NCI-H2196 treated with DMSO at 0.1 percent for 48 hours (cell line): ENCODE results near the gene ARG1.
"Not testable (repeated sequence)": the region's sequence is repeated elsewhere in the genome, so short reads cannot be mapped to it uniquely, and the experiment has no call there.

Source experiments
- DNase-seq: peaks from one replicate; lab custom pipeline; 2025; ENCODE audit not compliant: unreplicated experiment; lab: John Stamatoyannopoulos, UW

Gene ARG1

DNA sequence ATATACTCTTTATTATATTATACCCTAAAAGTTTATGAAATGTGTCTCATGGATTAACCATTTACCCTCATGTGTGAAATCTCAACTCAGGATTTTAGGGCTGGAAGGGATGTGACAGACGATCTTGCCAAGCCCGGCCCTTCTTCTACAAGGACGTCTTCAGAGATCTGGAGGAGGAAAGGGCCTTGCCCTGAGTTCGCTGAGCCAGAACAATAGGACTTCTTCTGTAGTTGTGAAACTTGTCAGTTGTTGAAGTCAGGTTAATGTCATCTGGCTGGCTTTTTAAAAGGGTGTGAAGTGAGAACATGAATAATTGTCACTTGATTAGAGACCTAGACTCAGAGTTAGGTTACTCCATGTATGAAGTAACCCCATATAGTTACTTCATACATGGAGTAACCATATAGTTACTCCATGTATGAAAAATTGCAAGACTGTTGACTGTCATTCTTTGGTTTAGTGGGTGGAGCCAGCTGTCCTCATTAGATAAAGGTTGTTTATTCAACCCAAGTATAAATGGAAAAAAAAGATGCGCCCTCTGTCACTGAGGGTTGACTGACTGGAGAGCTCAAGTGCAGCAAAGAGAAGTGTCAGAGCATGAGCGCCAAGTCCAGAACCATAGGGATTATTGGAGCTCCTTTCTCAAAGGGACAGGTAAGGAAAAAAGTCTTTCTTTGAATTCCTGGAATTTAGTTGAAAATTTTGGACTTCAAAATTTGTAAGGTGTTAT is at the start of gene ARG1:
Gene ARG1 (plus strand): TSS at position 541 of the 730 bp plus-strand sequence. CDS start 57 bp downstream, at position 598.
- DNase-seq, result no peak

DNA sequence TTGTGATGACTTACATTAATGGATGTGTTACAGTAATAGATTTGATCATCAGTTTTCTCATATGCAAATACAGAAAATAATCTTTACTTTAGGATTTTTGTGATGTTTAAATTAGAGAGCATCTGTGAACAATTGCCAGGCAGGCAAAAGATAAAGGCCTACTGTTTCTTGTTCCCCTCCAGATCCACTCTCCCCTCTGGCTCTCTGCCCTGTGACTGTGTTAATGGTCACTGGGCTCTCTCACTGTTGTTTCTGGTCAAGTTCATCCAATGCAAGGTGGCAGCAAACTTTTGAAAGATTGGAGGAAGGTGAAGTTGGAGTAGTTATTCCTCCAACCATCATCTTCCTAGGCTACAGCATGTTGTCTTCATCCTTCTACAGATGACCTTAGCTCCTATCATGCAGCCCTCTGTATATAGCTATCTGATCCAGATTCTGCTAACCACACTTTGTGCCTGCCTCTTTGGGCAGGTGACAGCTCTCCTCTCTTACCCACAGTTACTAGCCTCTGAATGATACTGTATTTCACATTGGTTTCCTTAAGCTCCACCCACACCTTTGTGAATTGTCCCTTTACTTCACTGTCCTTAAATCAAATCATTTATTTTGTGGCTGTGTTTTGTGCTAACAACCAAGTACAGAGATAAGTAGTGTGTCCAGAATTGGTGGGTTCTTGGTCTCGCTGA is 48.9 kb upstream of the ARG1 start:
- no peak for DNase-seq

DNA sequence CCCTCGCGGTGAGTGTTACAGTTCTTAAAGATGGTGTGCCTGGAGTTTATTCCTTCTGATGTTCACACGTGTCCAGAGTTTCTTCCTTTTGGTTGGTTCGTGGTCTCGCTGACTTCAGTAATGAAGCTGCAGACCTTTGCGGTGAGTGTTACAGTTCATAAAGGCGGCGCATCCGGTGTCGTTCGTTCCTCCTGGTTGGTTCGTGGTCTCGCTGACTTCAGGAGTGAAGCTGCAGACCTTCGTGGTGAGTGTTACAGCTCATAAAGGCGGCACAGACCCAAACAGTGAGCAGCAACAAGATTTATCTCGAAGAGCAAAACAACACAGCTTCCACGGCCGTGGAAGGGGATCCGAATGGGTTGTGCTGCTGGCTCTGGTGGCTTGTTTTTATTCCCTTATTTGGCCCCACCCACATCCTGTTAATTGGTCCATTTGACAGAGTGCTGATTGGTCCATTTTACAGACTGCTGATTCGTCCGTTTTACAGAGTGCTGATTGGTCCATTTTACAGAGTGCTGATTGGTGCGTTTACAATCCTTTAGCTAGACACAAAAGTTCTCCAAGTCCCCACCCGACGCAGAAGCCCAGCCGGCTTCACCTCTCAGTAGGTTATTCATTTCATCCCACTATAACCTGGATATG is 48.2 kb upstream of the ARG1 start:
- DNase-seq, result no peak

DNA sequence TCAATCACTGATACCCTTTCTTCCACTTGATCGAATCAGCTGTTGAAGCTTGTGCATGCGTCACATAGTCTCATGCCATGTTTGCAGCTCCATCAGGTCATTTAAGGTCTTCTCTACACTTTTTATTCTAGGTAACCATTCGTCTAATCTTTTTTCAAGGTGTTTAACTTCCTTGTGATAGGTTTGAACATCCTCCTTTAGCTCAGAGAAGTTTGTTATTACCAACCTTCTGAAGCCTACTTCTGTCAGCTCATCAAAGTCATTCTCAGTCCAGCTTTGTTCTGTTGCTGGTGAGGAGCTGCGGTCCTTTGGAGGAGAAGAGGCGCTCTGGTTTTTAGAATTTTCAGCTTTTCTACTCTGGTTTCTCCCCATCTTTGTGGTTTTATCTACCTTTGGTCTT is 42.1 kb upstream of the ARG1 start:
- DNase-seq, result not testable (repeated sequence)

DNA sequence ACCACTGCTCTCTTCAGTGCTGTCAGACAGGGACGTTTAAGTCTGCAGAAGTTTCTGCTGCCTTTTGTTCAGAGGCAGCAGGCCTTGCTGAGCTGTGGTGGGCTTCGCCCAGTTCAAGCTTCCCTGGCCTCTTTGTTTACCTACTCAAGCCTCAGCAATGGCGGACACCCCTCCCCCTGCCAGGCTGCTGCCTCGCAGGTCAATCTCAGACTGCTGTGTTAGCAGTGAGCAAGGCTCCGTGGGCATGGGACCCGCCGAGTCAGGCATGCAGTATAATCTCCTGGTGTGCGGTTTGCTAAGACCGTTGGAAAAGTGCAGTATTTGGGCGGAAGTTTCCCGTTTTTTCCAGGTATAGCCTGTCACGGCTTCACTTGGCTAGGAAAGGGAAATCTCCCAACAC is 41.3 kb upstream of the ARG1 start:
- not testable (repeated sequence) for DNase-seq

DNA sequence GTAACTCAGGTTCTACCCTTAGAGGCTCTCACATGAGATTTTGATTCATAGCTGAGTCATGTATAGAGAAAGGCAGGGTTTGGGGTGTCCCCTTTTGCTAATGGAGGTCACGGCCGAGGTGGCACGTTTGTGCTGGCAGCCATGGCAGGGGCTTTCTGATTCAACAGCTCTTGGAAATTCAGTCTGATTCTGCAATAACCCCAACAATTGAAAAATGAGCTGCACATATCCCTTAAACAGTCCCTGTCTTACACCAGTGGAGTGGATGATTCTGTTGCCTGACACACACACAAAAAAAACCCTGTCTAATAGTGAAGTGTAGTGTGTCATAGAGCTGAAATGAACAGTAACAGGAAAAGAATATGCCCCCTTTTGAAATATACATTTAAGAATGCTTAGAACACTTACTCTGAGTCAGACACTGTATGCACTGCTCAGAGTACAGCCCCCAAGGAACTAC is 40.4 kb upstream of the ARG1 start:
- no peak for DNase-seq

DNA sequence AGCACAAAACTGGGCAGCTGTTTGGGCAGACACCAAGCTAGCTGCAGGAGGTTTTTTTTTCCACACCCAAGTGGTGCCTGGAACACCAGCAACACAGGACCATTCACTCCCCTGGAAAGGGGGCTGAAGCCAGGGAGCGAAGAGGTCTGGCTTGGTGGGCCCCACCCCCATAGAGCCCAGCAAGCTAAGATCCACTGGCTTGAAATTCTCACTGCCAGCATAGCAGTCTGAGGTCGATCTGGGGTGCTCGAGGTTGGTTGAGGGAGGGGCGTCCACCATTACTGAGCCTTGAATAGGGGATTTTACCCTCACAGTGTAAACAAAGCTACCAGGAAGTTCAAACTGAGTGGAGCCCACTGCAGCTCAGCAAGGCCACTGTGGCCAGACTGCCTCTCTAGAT is 34.4 kb upstream of the ARG1 start:
- DNase-seq, result not testable (repeated sequence)

DNA sequence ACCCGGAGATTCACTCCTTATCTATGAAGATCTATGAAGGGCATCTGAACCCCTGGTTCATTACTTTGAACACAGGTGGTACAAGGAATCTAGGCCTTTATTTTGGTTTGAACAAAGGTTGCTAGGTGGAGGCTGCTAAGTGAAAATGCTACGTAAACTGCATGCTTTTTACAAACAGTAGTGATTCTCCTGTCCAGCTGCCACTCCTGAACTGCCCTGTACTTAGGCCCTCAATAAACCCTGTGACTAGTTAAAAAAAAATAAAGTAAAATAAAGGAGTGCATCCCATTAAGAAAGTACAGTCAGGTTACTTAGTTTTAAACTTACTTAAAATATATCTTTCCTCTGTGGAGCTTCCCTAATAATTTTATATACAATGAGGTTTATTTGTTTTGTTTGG is 27.7 kb upstream of the ARG1 start:
- DNase-seq, result no peak

DNA sequence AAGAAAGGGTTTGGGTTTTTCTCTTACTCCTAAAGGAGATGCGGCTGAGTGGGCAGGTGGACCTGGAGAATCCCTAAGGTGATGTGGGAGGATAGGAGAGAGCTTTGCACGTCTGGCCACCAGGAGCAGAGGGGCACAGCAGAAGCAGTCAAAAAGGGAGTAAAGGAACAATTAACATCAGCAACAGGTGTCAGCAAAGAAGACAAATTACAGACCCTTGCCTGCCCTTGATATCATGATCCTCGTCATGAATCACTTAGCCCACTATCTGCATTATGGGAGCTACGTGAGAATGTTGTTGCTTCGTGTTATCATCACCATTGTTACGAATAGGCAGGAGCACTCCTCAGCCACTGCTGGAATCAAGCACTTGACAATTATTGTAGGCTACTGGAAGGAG is 25.5 kb upstream of the ARG1 start:
- no peak for DNase-seq

DNA sequence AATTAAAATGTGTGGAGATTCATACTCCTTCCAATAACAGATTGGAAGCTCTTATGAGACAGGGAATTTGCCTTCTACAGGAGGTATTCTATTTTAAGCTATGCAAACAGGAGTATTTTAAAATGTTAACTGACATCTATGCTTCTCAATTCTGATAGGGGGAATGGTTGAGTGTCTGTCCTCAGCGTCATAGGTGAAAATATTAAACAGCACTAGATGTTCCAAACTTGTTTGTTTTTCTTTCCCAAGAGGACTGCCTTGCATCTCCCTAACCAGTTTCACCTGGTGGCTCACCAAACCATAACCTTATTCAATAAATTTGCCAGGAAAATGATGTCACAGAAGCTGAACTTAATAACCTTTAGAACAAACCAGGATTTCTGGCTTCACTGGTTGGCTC is 24.6 kb upstream of the ARG1 start:
- no peak for DNase-seq

DNA sequence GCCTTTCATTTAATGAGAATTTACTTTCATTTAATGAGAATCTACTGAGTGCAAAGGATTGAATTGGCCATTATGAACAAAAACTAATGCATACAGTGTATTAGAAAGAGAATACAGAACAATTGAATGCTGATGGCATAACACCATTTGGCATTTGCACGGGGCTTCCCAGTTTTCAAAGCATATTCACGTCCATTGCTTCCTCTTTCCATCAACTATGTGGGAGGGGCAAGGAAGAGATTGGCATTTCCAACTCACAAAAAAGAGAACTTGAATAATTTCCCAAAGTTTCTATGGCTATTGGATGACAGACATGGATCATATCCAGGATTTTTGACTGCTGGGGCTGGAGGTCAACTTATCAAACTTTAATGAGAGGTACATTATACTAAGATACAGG is 23.2 kb upstream of the ARG1 start:
- no peak for DNase-seq

DNA sequence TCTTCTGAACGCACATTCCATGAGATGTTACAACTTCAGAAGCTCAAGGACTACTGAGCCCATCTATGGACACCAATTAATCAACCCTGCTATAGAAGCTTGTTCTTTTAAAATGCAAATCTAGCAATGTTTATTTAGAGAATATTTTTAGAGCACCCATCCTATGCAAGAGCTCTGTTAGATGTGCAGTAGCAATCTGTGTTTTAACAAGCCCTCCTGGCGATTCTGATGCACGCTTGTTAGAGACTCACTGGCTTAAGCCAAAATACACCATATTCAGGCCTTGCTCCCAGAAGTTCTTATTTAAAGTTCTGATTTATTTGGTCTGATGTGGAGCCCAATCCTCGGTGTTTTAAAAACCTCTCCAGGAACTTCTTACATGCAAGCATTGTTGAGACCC is 21.1 kb upstream of the ARG1 start:
- no peak for DNase-seq

DNA sequence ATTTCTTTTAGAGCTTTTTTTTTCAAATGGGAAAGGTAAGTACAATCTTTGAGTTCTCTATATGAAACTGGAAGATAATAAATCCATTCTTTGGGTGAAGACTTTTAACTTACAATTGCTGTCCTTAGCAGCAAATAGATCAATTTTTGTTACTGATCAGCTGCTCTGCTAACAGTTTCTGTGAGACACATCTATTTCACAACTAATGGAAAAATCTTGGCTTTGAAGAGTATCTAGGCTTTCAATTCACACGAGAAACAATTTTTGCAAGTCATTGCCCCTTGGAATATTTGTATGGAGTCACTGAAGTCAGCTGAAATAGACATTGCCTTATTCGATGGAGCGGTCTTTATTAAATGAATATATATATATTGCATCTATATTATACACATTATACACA is 20.5 kb upstream of the ARG1 start:
- no peak for DNase-seq

DNA sequence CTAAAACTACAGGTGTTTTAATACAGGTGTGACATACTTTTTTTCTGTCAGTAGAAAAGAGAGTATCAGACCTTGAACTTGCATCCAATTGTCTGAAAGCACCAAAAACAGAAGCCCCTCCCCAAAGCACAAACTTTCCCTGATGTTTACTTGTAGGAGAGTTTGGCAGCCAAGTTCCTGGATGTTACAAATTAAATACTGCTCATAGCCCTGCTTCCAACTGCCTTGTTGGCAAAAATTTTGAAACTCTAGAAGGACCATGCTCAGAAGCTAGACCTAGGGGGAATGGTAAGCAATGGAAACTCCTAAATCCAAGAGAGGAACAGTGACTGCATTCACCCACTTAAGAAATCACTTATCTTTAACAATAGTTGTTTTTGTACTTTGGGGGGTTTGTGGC is 17.0 kb upstream of the ARG1 start:
- no peak for DNase-seq

DNA sequence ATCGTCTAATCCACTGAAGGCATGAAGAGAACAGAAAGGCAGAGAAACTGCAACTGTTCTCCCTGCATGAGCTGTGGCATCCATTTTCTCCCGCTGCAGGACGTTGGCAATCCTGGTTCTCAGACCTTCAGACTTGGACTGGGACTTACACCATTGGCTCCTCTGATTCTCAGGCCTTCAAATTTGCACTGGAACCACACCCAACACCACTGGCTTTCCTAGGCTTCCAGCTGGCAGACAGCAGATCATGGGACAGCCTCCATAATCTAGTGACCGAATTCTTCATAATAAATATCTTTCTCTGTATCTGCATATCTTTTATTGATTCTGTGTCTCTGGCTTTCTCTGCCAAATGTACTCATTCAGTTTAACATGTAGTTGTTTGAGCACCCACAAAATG is 14.1 kb upstream of the ARG1 start:
- DNase-seq, result no peak

DNA sequence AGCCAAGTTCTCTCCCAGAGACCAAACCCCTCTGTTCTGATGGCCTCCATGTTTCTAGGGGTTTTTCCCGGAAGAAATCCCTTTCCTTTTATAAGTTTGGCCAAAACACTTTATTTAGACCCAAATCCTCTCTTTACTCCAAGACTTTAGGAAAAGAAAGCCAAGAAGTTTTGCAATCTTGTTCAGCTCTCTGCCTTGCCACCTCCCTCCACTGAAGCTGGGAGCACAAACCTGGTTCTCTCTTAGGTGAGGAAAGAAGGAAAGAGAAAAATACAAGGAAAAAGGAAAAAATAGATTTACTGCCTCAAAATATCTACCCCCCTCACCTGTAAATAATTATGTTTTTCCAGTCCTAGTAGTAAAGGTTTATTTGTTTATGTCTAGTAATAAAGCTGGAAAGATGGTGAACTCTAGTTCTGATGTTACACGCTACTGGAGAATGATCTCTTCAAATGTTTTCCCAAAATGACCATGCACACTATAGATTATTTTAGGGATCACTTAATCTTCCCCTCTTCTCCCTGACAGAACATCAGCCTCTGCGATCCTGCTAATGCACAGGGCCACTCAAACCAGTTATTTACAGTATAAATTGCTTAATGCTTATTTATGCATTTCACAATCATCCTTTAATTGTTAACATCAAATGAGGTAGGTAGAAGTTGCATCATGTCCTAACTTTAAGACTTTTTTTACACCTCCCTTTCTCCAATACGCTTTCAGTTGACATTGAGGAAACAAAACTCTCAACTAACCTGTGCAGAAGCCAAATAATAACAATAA is 10.9 kb upstream of the ARG1 start:
- DNase-seq, result no peak

DNA sequence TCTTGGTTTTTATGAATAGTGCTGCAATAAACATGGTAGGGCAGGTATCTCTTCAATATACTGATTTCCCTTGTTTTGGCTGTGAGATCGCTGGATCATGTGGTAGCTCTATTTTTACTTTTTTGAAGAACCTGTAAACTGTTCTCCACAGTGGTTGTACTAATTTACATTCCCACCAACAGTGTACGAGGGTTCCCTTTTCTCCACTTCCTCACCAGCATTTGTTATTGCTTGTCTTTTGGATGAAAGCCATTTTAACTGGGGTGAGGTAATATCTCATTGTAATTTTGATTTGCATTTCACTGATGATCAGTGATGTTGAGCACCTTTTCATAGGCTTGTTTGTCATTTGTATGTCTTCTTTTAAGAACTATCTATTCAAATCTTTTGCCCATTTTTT is 8.0 kb upstream of the ARG1 start:
- no peak for DNase-seq

DNA sequence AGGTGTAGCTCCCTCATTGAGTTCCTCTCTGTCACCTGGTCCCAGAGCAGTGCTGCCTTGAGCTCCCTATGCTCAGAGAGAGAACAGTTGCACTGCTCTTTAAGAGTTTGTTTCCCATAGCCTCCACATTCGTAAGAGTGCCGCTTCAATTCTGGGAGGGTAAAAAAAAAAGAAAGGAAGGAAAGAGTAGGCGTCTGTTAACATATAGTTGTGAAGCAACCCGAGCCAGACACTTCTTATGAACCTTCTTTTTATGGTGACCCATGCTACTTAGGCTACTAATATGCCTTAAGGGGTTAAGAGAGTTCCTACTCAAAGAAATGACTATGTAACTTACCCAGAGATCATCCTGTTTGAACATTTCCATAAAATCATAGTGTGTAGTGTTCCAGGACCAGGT is 4.3 kb upstream of the ARG1 start:
- no peak for DNase-seq

DNA sequence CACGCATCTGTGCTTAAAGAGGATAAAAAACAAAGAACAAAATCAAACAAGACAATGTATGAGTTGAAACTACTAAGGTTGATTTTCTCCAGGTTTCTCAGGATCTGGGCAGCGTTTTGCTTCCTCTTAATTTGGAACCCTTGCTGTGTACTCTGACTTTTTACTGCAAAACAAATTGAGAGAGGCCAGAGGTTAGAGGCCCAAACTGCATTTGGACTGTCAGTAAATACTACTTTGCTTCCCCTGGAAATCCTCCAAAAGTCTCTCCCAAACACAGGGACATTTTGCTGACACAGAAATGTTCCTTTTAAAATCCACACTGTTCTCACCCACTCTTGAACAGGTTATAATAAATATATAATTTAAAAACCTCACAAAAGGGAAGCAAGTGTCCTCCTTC is 1.1 kb downstream of the ARG1 start:
- DNase-seq, result no peak

DNA sequence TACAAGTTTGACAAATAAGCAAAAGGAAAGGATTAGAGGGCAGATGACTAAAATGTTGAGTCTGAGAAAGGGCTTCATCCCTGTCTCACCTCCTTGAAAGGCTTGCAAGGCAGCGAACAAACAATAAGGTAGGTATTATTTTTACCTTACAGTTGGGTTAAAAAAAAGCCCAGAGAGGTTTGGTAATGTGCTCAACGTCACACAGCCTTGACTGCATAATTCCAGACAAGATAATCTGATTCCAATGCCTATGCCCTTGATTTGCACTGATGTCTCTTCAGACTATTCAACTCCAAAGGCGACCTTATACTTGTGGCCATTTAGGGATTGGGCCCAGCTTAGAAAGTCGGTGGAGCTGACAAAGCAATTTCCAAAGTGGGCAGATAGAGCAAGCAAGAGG is 1.7 kb downstream of the ARG1 start:
- no peak for DNase-seq

DNA sequence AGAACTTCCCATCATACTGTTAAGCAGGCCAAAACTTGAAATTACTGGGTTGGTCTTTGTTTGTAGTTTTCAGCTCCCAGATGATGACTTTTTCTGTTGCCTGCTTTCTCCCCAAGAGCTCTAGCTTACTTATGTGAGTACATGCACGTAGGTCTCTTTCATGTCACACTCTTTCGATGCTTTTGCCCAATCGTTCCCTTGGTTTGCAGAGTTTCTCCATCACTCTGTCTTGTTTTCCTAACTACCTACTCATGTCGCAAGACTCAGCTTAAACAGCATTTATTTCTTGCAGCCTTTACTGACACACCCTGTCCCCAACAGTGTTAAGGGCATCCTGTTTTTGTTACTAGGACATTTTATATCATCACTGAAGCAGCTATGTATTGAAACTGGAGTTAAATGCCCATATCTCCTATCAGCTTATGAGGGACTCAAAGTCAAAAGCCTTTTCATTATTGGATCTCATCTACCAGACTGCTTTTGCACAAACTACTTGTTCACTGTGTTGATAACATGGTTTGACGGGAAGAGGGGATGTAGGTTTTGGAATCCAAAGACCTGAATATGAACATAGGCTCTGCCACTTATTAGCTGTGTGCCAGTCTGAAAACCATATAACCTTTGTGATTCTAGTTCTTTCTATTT is 2.9 kb downstream of the ARG1 start:
- no peak for DNase-seq
